Measurements from ENCODE around the gene ACACB.

DNA sequence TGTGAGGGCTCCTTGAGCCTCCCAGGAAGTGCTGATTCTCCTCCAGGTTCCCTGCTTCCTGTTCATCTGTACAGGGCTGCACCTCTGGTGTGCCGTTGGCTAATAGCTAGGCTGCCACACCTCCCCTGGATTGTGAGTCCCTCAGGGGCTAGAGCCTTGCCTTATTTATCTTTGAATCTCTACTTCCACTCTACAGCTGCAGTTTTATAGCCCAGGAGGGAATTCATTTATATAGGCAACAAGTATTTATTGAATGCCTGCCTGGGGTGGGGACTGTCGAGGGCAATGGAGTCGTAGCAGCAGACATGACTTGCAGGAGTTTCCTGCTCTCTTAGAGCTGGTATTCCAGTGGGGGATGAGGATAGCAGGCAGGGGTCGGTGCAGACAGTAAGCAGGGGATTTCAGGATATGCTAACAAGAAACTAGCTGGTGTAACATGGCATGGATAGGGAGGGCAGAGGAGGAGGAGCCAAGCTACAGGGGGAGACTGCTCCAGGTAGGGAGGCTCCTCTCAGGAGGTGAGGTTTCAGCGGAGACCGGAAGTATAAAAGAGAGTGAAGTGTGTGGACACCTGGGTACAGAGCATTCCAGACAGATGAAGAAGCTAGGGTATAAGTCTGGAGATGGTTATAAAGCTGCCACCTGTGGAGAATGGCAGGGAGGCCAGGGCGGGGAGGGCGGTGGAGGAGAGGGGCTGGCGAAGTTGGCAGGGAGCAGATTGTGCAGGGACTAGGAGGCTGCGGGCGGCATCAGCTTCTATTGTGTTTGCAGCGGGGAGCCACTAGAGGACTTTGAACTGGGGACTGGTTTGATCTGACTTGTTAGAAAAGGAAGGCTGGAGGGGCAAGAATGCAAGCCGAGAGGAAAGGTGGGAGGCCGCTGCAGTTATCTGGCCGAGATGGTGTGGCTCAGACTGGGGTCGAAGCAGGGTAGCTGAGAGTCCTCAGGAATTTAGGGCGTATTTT, 46.8 kb upstream of the ACACB start:
- TF ChIP-seq, protein P1, sequence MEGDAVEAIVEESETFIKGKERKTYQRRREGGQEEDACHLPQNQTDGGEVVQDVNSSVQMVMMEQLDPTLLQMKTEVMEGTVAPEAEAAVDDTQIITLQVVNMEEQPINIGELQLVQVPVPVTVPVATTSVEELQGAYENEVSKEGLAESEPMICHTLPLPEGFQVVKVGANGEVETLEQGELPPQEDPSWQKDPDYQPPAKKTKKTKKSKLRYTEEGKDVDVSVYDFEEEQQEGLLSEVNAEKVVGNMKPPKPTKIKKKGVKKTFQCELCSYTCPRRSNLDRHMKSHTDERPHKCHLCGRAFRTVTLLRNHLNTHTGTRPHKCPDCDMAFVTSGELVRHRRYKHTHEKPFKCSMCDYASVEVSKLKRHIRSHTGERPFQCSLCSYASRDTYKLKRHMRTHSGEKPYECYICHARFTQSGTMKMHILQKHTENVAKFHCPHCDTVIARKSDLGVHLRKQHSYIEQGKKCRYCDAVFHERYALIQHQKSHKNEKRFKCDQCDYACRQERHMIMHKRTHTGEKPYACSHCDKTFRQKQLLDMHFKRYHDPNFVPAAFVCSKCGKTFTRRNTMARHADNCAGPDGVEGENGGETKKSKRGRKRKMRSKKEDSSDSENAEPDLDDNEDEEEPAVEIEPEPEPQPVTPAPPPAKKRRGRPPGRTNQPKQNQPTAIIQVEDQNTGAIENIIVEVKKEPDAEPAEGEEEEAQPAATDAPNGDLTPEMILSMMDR (IDR thresholded peaks at IDR 0.05; ENCODE audit: low read length) = no peak
- TF ChIP-seq EZH2 (IDR thresholded peaks at IDR 0.05; ENCODE audit: borderline replicate concordance, low read length) = no peak

Measured in OCI-LY1 (cell line).